ENCODE data around the gene GLCCI1. TPM values are rescaled to one million over a fixed set of nuclear protein-coding genes. Genes with fewer than 3 reads are reported as not detected.

Gene GLCCI1
- total and polyA plus RNA-seq, 2 donors, result 20.4 to 29.0 TPM

- Histone ChIP-seq H3K9me3 (ENCODE audit: control insufficient read depth in 2 of 2, insufficient read depth in 1 of 2, low read length in 1 of 2) (no peaks in the 10 kb centered on the region), H3K27me3 (ENCODE audit: control insufficient read depth in 2 of 2, insufficient read depth in 1 of 2, low read length in 1 of 2) (no peaks in the 10 kb centered on the region), H3K4me1 (ENCODE audit: control insufficient read depth in 2 of 2, insufficient read depth in 2 of 2, low read length in 2 of 2) (peaks cover 3 to 7% of the 10 kb centered on the region in 2 donors), H3K27ac (ENCODE audit: low read depth in 1 of 2, low read length in 1 of 2) (no peak overlapping the region), H3K36me3 (ENCODE audit: control insufficient read depth in 2 of 2, insufficient read depth in 2 of 2, low read length in 1 of 2) (peaks cover 6 to 12% of the 10 kb centered on the region in 2 donors), H3K4me3 (ENCODE audit: low read length in 2 of 2) (no peak overlapping the region)
- DNase-seq (ENCODE audit: low read depth in 6 of 9, low spot score in 9 of 9), result no peak
- WGBS, result 98% methylated on average over 4 of the region's 4 CpGs
These were observed 47.1 kb downstream of the GLCCI1 start for GRCh38 chr7:8015746-8016120.

GRCh38 chr7:8017423-8017822, 48.8 kb downstream of the GLCCI1 start:
- 98% methylated on average over 1 of the region's 1 CpG for WGBS
- H3K4me1 ChIP-seq (ENCODE audit: control insufficient read depth in 2 of 2, insufficient read depth in 2 of 2, low read length in 2 of 2), result peaks cover 3 to 7% of the 10 kb centered on the region in 2 donors
- no peak for DNase-seq (ENCODE audit: low read depth in 6 of 9, low spot score in 9 of 9)
- no peak overlapping the region for H3K4me3 ChIP-seq (ENCODE audit: low read length in 2 of 2)
- H3K9me3 ChIP-seq (ENCODE audit: control insufficient read depth in 2 of 2, insufficient read depth in 1 of 2, low read length in 1 of 2), result no peaks in the 10 kb centered on the region
- H3K27ac ChIP-seq (ENCODE audit: low read depth in 1 of 2, low read length in 1 of 2), result no peak overlapping the region
- H3K27me3 ChIP-seq (ENCODE audit: control insufficient read depth in 2 of 2, insufficient read depth in 1 of 2, low read length in 1 of 2), result no peaks in the 10 kb centered on the region
- H3K36me3 ChIP-seq (ENCODE audit: control insufficient read depth in 2 of 2, insufficient read depth in 2 of 2, low read length in 1 of 2), result peaks cover 6 to 10% of the 10 kb centered on the region in 2 donors

- H3K9me3 ChIP-seq (ENCODE audit: control insufficient read depth in 2 of 2, insufficient read depth in 1 of 2, low read length in 1 of 2), result no peaks in the 10 kb centered on the region
- WGBS, result 97% methylated on average over 1 of the region's 1 CpG
- DNase-seq (ENCODE audit: low read depth in 6 of 9, low spot score in 9 of 9), result no peak
- no peak overlapping the region for H3K4me3 ChIP-seq (ENCODE audit: low read length in 2 of 2)
- peaks cover 6 to 17% of the 10 kb centered on the region in 2 donors for H3K36me3 ChIP-seq (ENCODE audit: control insufficient read depth in 2 of 2, insufficient read depth in 2 of 2, low read length in 1 of 2)
- no peak overlapping the region for H3K27ac ChIP-seq (ENCODE audit: low read depth in 1 of 2, low read length in 1 of 2)
- H3K4me1 ChIP-seq (ENCODE audit: control insufficient read depth in 2 of 2, insufficient read depth in 2 of 2, low read length in 2 of 2), result peaks cover 3 to 7% of the 10 kb centered on the region in 2 donors
- H3K27me3 ChIP-seq (ENCODE audit: control insufficient read depth in 2 of 2, insufficient read depth in 1 of 2, low read length in 1 of 2), result no peaks in the 10 kb centered on the region
These were observed 50.4 kb downstream of the GLCCI1 start for GRCh38 chr7:8018961-8019360.

GRCh38 chr7:8022628-8023027, 54.0 kb downstream of the GLCCI1 start:
- peaks cover 6 to 16% of the 10 kb centered on the region in 2 donors for H3K9me3 ChIP-seq (ENCODE audit: control insufficient read depth in 2 of 2, insufficient read depth in 1 of 2, low read length in 1 of 2)
- no peaks in the 10 kb centered on the region for H3K27me3 ChIP-seq (ENCODE audit: control insufficient read depth in 2 of 2, insufficient read depth in 1 of 2, low read length in 1 of 2)
- no peaks in the 10 kb centered on the region for H3K4me1 ChIP-seq (ENCODE audit: control insufficient read depth in 2 of 2, insufficient read depth in 2 of 2, low read length in 2 of 2)
- WGBS, result 96% methylated on average over 1 of the region's 1 CpG
- H3K36me3 ChIP-seq (ENCODE audit: control insufficient read depth in 2 of 2, insufficient read depth in 2 of 2, low read length in 1 of 2), result peaks cover 29 to 47% of the 10 kb centered on the region in 2 donors
- no peak for DNase-seq (ENCODE audit: low read depth in 6 of 9, low spot score in 9 of 9)
- H3K27ac ChIP-seq (ENCODE audit: low read depth in 1 of 2, low read length in 1 of 2), result no peak overlapping the region
- H3K4me3 ChIP-seq (ENCODE audit: low read length in 2 of 2), result no peak overlapping the region

GRCh38 chr7:8035192-8035591, 66.6 kb downstream of the GLCCI1 start:
- H3K27me3 ChIP-seq (ENCODE audit: control insufficient read depth in 2 of 2, insufficient read depth in 1 of 2, low read length in 1 of 2), result no peaks in the 10 kb centered on the region
- peaks cover 24 to 25% of the 10 kb centered on the region in 2 donors for H3K36me3 ChIP-seq (ENCODE audit: control insufficient read depth in 2 of 2, insufficient read depth in 2 of 2, low read length in 1 of 2)
- peak overlapping the region; percentile 43 to 72 for H3K27ac ChIP-seq (ENCODE audit: low read depth in 1 of 2, low read length in 1 of 2)
- H3K4me1 ChIP-seq (ENCODE audit: control insufficient read depth in 2 of 2, insufficient read depth in 2 of 2, low read length in 2 of 2), result peaks cover 10 to 14% of the 10 kb centered on the region in 2 donors
- H3K4me3 ChIP-seq (ENCODE audit: low read length in 2 of 2), result no peak overlapping the region
- 99% methylated on average over 4 of the region's 4 CpGs for WGBS
- no peak for DNase-seq (ENCODE audit: low read depth in 6 of 9, low spot score in 9 of 9)
- peaks cover 5 to 7% of the 10 kb centered on the region in 2 donors for H3K9me3 ChIP-seq (ENCODE audit: control insufficient read depth in 2 of 2, insufficient read depth in 1 of 2, low read length in 1 of 2)

- peaks cover 5 to 7% of the 10 kb centered on the region in 2 donors for H3K9me3 ChIP-seq (ENCODE audit: control insufficient read depth in 2 of 2, insufficient read depth in 1 of 2, low read length in 1 of 2)
- peaks cover 24 to 28% of the 10 kb centered on the region in 2 donors for H3K36me3 ChIP-seq (ENCODE audit: control insufficient read depth in 2 of 2, insufficient read depth in 2 of 2, low read length in 1 of 2)
- 99% methylated on average over 2 of the region's 2 CpGs for WGBS
- peak in 7 of 9 donors; percentile 22 to 63 (median 37) for DNase-seq (ENCODE audit: low read depth in 6 of 9, low spot score in 9 of 9)
- peaks cover 10 to 14% of the 10 kb centered on the region in 2 donors for H3K4me1 ChIP-seq (ENCODE audit: control insufficient read depth in 2 of 2, insufficient read depth in 2 of 2, low read length in 2 of 2)
- H3K27me3 ChIP-seq (ENCODE audit: control insufficient read depth in 2 of 2, insufficient read depth in 1 of 2, low read length in 1 of 2), result no peaks in the 10 kb centered on the region
- H3K27ac ChIP-seq (ENCODE audit: low read depth in 1 of 2, low read length in 1 of 2), result peak overlapping the region; percentile 52 to 72
- no peak overlapping the region for H3K4me3 ChIP-seq (ENCODE audit: low read length in 2 of 2)
These were observed 67.3 kb downstream of the GLCCI1 start for GRCh38 chr7:8035647-8036518.

- Histone ChIP-seq H3K4me3 (ENCODE audit: low read length in 2 of 2) (no peak overlapping the region), H3K4me1 (ENCODE audit: control insufficient read depth in 2 of 2, insufficient read depth in 2 of 2, low read length in 2 of 2) (peaks cover 10 to 14% of the 10 kb centered on the region in 2 donors), H3K27ac (ENCODE audit: low read depth in 1 of 2, low read length in 1 of 2) (no peak overlapping the region), H3K27me3 (ENCODE audit: control insufficient read depth in 2 of 2, insufficient read depth in 1 of 2, low read length in 1 of 2) (no peaks in the 10 kb centered on the region), H3K36me3 (ENCODE audit: control insufficient read depth in 2 of 2, insufficient read depth in 2 of 2, low read length in 1 of 2) (peaks cover 21 to 31% of the 10 kb centered on the region in 2 donors), H3K9me3 (ENCODE audit: control insufficient read depth in 2 of 2, insufficient read depth in 1 of 2, low read length in 1 of 2) (peaks cover 5 to 7% of the 10 kb centered on the region in 2 donors)
- DNase-seq (ENCODE audit: low read depth in 6 of 9, low spot score in 9 of 9), result no peak
- 97% methylated on average over 3 of the region's 3 CpGs for WGBS
These were observed 68.6 kb downstream of the GLCCI1 start for GRCh38 chr7:8037151-8037550.

- Histone ChIP-seq H3K36me3 (ENCODE audit: control insufficient read depth in 2 of 2, insufficient read depth in 2 of 2, low read length in 1 of 2) (peaks cover 16 to 27% of the 10 kb centered on the region in 2 donors), H3K27me3 (ENCODE audit: control insufficient read depth in 2 of 2, insufficient read depth in 1 of 2, low read length in 1 of 2) (no peaks in the 10 kb centered on the region), H3K27ac (ENCODE audit: low read depth in 1 of 2, low read length in 1 of 2) (no peak overlapping the region), H3K9me3 (ENCODE audit: control insufficient read depth in 2 of 2, insufficient read depth in 1 of 2, low read length in 1 of 2) (peaks cover 0 to under 1% of the 10 kb centered on the region in 2 donors), H3K4me1 (ENCODE audit: control insufficient read depth in 2 of 2, insufficient read depth in 2 of 2, low read length in 2 of 2) (peaks cover 0 to under 1% of the 10 kb centered on the region in 2 donors), H3K4me3 (ENCODE audit: low read length in 2 of 2) (no peak overlapping the region)
- 96% methylated on average over 3 of the region's 3 CpGs for WGBS
- no peak for DNase-seq (ENCODE audit: low read depth in 6 of 9, low spot score in 9 of 9)
These were observed 72.3 kb downstream of the GLCCI1 start for GRCh38 chr7:8040768-8041369.

Data from thymus (tissue), 11 donors.